AG04450 (cell line): Measurements from ENCODE around the gene ERRFI1. TPM values are rescaled to one million over a fixed set of nuclear protein-coding genes. Genes with fewer than 3 reads are reported as not detected.

Source experiments
- CTCF ChIA-PET: fragments of 300-600, 350-600 bp; formaldehyde crosslinking; extraction: SDS; loops from one replicate; lab custom pipeline; 2022; ENCODE audit warnings: antibody characterized with exemption, inconsistent platforms; lab: Charles Lee
- POLR2A ChIA-PET: fragments of 350-600 bp; formaldehyde crosslinking; extraction: SDS; loops from one replicate; lab custom pipeline; 2021; ENCODE audit warnings: antibody characterized with exemption, inconsistent platforms; lab: Yijun Ruan, JAX
- DNase-seq: peaks from one replicate; pipeline ENCODE4 v3.0.0-alpha.2; 2011; ENCODE audit warnings: low read depth, low spot score
- H3K27ac ChIP-seq: one replicate; pipeline ENCODE4 v1.5.1; 2012; ENCODE audit warnings: low read depth, low read length, control low read depth
- H3K27me3 ChIP-seq: one replicate; pipeline ENCODE4 v1.6.0; 2012; ENCODE audit warnings: low read length; ENCODE audit not compliant: control insufficient read depth, insufficient read depth
- H3K4me3 ChIP-seq: 2 replicates; pipeline ENCODE4 v1.5.1; 2011; ENCODE audit warnings: mild to moderate bottlenecking, low read depth, low read length, control low read depth
- H3K9me3 ChIP-seq: 2 replicates; pipeline ENCODE4 v1.5.1; 2012; ENCODE audit warnings: low read length; ENCODE audit not compliant: control insufficient read depth, insufficient read depth
- polyA plus RNA-seq: library from polyadenylated mRNA; depleted of rRNA; stranded (reverse); fragments of >200 nt; gene quantifications from 2 replicates; pipeline ENCODE4 v1.2.3, GENCODE V29; 2011
- TF ChIP-seq, protein P1 (sequence below): IDR thresholded peaks from 2 replicates; pipeline ENCODE4 v1.5.1; 2011; ENCODE audit warnings: low read depth, low read length, control low read depth, inconsistent platforms

Gene ERRFI1
- polyA plus RNA-seq, 1 experiment = 105 TPM

- H3K27me3 ChIP-seq = no peaks in the 10 kb centered on the region
- ChIA-PET POLR2A (no interaction called here), CTCF (no interaction called here)
- TF ChIP-seq, protein P1, sequence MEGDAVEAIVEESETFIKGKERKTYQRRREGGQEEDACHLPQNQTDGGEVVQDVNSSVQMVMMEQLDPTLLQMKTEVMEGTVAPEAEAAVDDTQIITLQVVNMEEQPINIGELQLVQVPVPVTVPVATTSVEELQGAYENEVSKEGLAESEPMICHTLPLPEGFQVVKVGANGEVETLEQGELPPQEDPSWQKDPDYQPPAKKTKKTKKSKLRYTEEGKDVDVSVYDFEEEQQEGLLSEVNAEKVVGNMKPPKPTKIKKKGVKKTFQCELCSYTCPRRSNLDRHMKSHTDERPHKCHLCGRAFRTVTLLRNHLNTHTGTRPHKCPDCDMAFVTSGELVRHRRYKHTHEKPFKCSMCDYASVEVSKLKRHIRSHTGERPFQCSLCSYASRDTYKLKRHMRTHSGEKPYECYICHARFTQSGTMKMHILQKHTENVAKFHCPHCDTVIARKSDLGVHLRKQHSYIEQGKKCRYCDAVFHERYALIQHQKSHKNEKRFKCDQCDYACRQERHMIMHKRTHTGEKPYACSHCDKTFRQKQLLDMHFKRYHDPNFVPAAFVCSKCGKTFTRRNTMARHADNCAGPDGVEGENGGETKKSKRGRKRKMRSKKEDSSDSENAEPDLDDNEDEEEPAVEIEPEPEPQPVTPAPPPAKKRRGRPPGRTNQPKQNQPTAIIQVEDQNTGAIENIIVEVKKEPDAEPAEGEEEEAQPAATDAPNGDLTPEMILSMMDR = no peak
- H3K9me3 ChIP-seq = no peaks in the 10 kb centered on the region
- H3K27ac ChIP-seq = no peak overlapping the region
- DNase-seq = no peak
- no peak overlapping the region for H3K4me3 ChIP-seq
Measured at GRCh38 chr1:8065369-8065768, 39.3 kb upstream of the ERRFI1 start.

- Histone ChIP-seq H3K27me3 (no peaks in the 10 kb centered on the region), H3K27ac (no peak overlapping the region), H3K4me3 (no peak overlapping the region), H3K9me3 (no peaks in the 10 kb centered on the region)
- ChIA-PET POLR2A (interaction anchor here (1.2 kb wide), 1 partner anchor 15 kb away, joined by 3 read pairs; no protein-coding TSS in a partner anchor), CTCF (no interaction called here)
- no peak for DNase-seq
- TF ChIP-seq, protein P1 = no peak
Measured at GRCh38 chr1:8063298-8064036, 37.4 kb upstream of the ERRFI1 start.

DNA sequence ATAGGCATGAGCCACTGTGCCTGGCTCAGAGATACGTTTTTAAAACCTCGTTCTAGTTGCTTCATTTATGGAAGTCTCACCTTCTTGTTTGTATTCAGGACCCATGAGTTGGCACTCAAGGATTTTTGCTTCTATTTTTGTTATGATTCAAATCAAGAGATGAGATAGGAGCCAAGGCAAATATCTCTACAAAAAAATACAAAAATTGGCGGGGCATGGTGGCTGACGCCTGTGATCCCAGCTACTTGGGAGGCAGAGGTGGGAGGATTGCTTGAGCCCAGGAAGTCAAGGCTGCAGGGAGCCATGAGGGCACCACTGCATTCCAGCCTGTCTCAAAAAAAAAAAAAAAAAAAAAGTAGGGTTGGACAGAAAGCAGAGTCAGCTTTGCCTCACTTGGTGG lies 36.8 kb upstream of the ERRFI1 start:
- Histone ChIP-seq H3K27ac (no peak overlapping the region), H3K9me3 (no peaks in the 10 kb centered on the region), H3K27me3 (no peaks in the 10 kb centered on the region), H3K4me3 (no peak overlapping the region)
- ChIA-PET POLR2A (interaction anchor here (1.2 kb wide), 1 partner anchor 15 kb away, joined by 3 read pairs; no protein-coding TSS in a partner anchor), CTCF (no interaction called here)
- no peak for DNase-seq
- TF ChIP-seq, protein P1 = no peak

DNA sequence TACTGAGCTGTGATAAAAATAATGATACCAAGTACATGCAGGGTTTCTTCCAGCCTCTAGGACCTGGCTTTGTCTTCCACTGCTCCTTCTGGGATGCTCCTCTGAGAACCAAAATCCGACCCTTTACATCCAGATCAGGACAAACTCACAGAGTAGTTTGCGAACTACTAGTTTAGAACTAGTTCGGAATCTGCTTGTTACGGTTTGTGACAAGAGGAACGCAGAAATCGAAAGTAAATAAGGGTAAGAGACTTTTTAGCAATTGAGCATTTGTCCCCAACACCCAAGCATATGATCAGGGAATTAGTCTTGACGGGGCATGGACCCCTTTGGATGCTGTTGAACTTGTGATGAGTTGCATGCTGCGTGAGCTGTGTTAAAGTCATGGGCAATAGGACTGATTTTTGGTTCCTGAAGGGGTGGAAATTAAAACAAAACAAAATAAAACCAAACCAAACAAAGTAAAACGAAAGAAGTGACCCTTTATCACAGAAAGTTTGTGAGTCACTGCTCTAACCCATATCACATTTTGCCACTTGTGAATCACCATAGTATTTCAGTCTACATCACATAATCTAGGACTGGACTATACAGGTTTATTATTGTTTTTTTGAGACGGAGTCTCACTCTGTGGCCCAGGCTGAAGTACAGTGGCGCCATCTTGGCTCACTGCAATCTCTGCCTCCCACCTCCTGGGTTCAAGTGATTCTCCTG lies 35.7 kb upstream of the ERRFI1 start:
- no peak for DNase-seq
- TF ChIP-seq, protein P1 = 0 out of 2 replicates have a peak, but pooled peaks have one; percentile 4
- peak overlapping the region; percentile 89 for H3K27ac ChIP-seq
- no peaks in the 10 kb centered on the region for H3K9me3 ChIP-seq
- H3K4me3 ChIP-seq = no peak overlapping the region
- ChIA-PET POLR2A (interaction anchor here (0.9 to 1.6 kb wide), 7 partner anchors 16 to 75 kb away, joined by 3 to 10 read pairs (median 4); no protein-coding TSS in a partner anchor), CTCF (interaction anchor here (1.9 kb wide), 1 partner anchor 30 kb away, joined by 5 read pairs; no protein-coding TSS in a partner anchor)
- H3K27me3 ChIP-seq = no peaks in the 10 kb centered on the region
